Spleen (tissue), 11 donors: Measurements from ENCODE around the gene PGBD2. TPM values are rescaled to one million over a fixed set of nuclear protein-coding genes. Genes with fewer than 3 reads are reported as not detected.

Experiments used
- DNase-seq: peaks from one replicate; pipeline ENCODE4 v3.0.0-alpha.2; 2020
- H3K27ac ChIP-seq, 8 donors: fragments of 200-600 bp; sonication (generic) in 7 of 8; 1 replicate in 4 of 8; 2 replicates in 4 of 8; pipeline versions ENCODE4 v1.5.0 to v1.8.0; 2016 to 2021; ENCODE audit warnings: inconsistent platforms in 4 of 8, mild to moderate bottlenecking in 4 of 8, moderate library complexity in 1 of 8
- H3K27me3 ChIP-seq, 7 donors: fragments of 200-600 bp; sonication (generic) in 6 of 7; replicated peaks in 1 of 7; 1 replicate in 4 of 7; 2 replicates in 3 of 7; pipeline versions ENCODE4 v1.5.0 to v1.8.0; 2016 to 2021; ENCODE audit warnings: inconsistent platforms in 3 of 7, mild to moderate bottlenecking in 1 of 7
- H3K36me3 ChIP-seq, 6 donors: fragments of 200-600 bp; sonication (generic) in 5 of 6; 1 replicate in 4 of 6; 2 replicates in 2 of 6; pipeline versions ENCODE4 v1.5.0 to v1.8.0; 2016 to 2021; ENCODE audit warnings: inconsistent platforms in 2 of 6
- H3K4me1 ChIP-seq, 6 donors: fragments of 200-600 bp; sonication (generic) in 5 of 6; 1 replicate in 3 of 6; 2 replicates in 3 of 6; pipeline versions ENCODE4 v1.5.0 to v1.8.0; 2016 to 2021; ENCODE audit warnings: inconsistent platforms in 3 of 6
- H3K4me3 ChIP-seq, 8 donors: fragments of 200-600 bp; sonication (generic) in 7 of 8; 1 replicate in 4 of 8; 2 replicates in 4 of 8; pipeline versions ENCODE4 v1.5.0 to v1.8.0; 2016 to 2021; ENCODE audit warnings: inconsistent platforms in 4 of 8, mild to moderate bottlenecking in 4 of 8, moderate library complexity in 2 of 8
- H3K9me3 ChIP-seq, 8 donors: fragments of 200-600 bp; sonication (generic) in 7 of 8; 1 replicate in 4 of 8; 2 replicates in 4 of 8; pipeline versions ENCODE4 v1.5.0 to v1.8.0; 2016 to 2021; ENCODE audit warnings: inconsistent platforms in 4 of 8
- POLR2A ChIP-seq, 3 donors: fragments of 450-650 bp; IDR thresholded peaks; one replicate each; pipeline ENCODE4 v1.5.1; 2017; ENCODE audit warnings: antibody characterized with exemption in 3 of 3, mild to moderate bottlenecking in 1 of 3
- POLR2AphosphoS5 ChIP-seq, 3 donors: sonication (generic); formaldehyde crosslinking; IDR thresholded peaks; one replicate each; pipeline ENCODE4 v1.5.1; 2017; ENCODE audit warnings: antibody characterized with exemption in 3 of 3
- WGBS, 5 donors: extraction: QIAGEN DNeasy Blood & Tissue Kit in 3 of 5; methylation state at CpG; one replicate each; pipeline versions ENCODE4 v1.1.5 to v1.1.7; 2013 to 2018; 5-methylcytosine and 5-hydroxymethylcytosine counted together
- intact Hi-C: fragments of 100-400 bp; cut with DNase I; formaldehyde crosslinking; loops from one replicate; pipeline ENCODE4 v1.15.0; 2023; ENCODE audit warnings: low total_unique reads
- polyA plus RNA-seq, 3 donors: library from polyadenylated mRNA; stranded (reverse); fragments of 200-250 nt; gene quantifications; one replicate each; pipeline ENCODE4 v1.2.1, GENCODE V29; 2013
- total RNA-seq, 7 donors: library from RNA; depleted of rRNA in 3 of 7; stranded (reverse); fragments of >200 nt in 3 of 7; fragmentation: NEBNext Ultra II Directional in 4 of 7; extraction: Animal tissue kit (Norgen Biotek cat#: 25700) in 4 of 7; gene quantifications; one replicate each; pipeline versions ENCODE4 v1.1.0 to v1.2.1, GENCODE V29; 2016 to 2021
- TF ChIP-seq, protein P1 (sequence below), 11 experiments: fragments of 200-600 bp in 7 of 11; fragments of 450-650 bp in 4 of 11; sonication (generic) in 4 of 11; IDR thresholded peaks in 8 of 11; conservative IDR thresholded peaks in 3 of 11; 1 replicate in 7 of 11; 2 replicates in 4 of 11; pipeline versions ENCODE4 v1.4.0 to v1.8.0; 2016 to 2021; ENCODE audit warnings: antibody characterized with exemption in 11 of 11, inconsistent platforms in 4 of 11, mild to moderate bottlenecking in 1 of 11
- donor health status: healthy with polysubstance abuse.
- donor health status: DM: no; HTN: no; CAD: no; lungs with moderate emphysema.
- donor health status: DM: no; HTN: no; CAD: no.
- donor health status: Bipolar disorder and iron deficiency.
- donor health status: healthy.
- donor health status: DM: no; HTN: no; CAD: no.
- donor health status: DM: yes; HTN: yes; CAD: no.

Gene PGBD2
- total and polyA plus RNA-seq, 10 donors: 7.2 to 23.1 (median 11.9) TPM

DNA sequence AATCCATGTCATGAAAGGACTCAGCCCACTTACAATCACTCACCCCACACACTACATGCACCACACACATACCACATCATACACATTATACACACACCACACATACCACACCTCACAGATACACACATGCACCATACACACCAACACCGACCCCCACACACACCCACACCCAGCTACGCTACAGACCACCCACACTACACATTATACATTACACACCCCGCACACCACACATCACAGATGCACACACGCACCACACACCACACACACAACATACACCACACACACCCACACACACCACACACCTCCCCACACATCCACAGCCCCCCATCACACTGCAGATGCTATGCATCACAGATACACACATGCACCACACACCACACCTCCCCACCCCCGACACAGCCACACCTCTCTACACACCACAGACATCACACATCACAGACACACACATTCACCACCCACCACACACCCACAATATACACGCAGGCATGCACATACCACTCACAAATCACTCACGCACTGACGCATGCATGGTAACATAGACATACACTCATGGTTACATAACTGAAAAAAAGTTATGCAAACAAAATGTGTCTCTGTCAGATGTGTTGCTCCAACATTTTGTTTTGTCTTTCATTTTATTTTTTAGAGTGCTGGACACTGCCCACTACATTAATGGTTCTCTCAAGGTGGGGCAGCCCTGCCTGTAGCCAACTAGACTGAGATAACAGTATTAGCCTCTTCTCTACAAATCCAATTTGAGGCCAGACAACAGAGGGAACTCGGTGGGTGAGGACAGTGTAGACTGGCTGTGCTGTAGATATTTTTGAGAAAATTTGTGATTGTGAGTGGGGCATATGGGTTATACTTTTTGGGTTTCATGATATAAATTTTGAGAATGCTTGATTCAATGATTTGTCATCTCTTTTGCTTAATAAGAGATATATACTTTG is 15.2 kb upstream of the PGBD2 start:
- no peaks in the 10 kb centered on the region for H3K27me3 ChIP-seq
- no peak for DNase-seq
- TF ChIP-seq POLR2AphosphoS5 (IDR thresholded peaks at IDR 0.05): no peak
- TF ChIP-seq, protein P1, sequence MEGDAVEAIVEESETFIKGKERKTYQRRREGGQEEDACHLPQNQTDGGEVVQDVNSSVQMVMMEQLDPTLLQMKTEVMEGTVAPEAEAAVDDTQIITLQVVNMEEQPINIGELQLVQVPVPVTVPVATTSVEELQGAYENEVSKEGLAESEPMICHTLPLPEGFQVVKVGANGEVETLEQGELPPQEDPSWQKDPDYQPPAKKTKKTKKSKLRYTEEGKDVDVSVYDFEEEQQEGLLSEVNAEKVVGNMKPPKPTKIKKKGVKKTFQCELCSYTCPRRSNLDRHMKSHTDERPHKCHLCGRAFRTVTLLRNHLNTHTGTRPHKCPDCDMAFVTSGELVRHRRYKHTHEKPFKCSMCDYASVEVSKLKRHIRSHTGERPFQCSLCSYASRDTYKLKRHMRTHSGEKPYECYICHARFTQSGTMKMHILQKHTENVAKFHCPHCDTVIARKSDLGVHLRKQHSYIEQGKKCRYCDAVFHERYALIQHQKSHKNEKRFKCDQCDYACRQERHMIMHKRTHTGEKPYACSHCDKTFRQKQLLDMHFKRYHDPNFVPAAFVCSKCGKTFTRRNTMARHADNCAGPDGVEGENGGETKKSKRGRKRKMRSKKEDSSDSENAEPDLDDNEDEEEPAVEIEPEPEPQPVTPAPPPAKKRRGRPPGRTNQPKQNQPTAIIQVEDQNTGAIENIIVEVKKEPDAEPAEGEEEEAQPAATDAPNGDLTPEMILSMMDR (IDR thresholded peaks at IDR 0.05 in 8 of 11, conservative IDR thresholded peaks at IDR 0.05 in 3 of 11): no peak
- TF ChIP-seq POLR2A (IDR thresholded peaks at IDR 0.05): no peak
- no peak overlapping the region for H3K4me3 ChIP-seq
- H3K36me3 ChIP-seq: no peaks in the 10 kb centered on the region
- intact Hi-C loops: no loop called here
- H3K9me3 ChIP-seq: no peaks in the 10 kb centered on the region
- H3K27ac ChIP-seq: no peak overlapping the region
- H3K4me1 ChIP-seq: peaks cover 0 to 13% (median 5%) of the 10 kb centered on the region in 6 donors
- 87 to 93% (median 89%) methylated on average over 9 of the region's 9 CpGs for WGBS, 5 donors

DNA sequence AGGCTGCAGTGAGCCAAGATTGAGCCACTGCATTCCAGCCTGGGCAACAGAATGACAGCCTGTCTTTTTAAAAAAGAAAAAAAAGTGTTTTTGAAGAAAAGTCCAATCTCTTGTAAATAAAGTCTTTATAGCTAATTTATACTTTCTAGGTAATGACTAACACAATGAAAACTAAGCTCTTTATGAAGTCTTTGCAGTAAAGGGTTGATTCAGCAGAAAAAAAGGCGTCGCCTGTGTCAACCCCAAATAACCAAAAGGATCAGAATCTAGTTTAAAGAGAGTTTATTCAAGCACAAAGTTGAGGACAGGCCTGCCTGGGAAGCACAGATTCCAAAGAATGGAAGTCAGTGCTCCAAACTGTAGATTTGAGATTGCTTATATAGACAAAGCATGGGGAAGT is 14.3 kb upstream of the PGBD2 start:
- Histone ChIP-seq H3K27me3 (peaks cover 0 to 8% (median 0%) of the 10 kb centered on the region in 7 donors), H3K4me1 (peaks cover 0 to 4% (median under 1%) of the 10 kb centered on the region in 6 donors), H3K4me3 (no peak overlapping the region), H3K9me3 (no peaks in the 10 kb centered on the region), H3K36me3 (no peaks in the 10 kb centered on the region), H3K27ac (no peak overlapping the region)
- TF ChIP-seq POLR2AphosphoS5 (IDR thresholded peaks at IDR 0.05) (no peak), POLR2A (IDR thresholded peaks at IDR 0.05) (no peak)
- TF ChIP-seq, protein P1 (IDR thresholded peaks at IDR 0.05 in 8 of 11, conservative IDR thresholded peaks at IDR 0.05 in 3 of 11): no peak
- intact Hi-C loops: no loop called here
- WGBS, 5 donors: 86 to 96% (median 91%) methylated on average over 2 of the region's 2 CpGs
- DNase-seq: no peak

DNA sequence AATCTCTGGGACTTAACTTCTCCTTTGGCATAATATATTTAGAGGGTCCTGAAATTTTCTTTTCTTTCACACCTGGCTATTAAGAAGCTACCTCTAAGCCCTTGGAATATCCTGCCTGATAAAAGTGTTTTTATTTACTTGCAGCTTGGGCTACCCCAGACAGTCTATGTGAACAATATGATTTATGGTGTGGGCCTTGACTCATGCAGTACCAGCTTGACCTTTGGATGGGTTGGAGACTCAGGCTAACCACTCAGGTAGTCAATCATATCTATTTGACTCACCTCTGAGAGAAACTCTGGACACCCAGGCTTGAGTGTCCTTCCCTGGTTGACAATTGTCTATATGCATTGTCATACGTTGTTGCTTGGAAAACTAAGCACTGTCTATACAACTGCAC is 13.4 kb upstream of the PGBD2 start:
- WGBS, 5 donors: 72 to 91% (median 81%) methylated on average over 1 of the region's 1 CpG
- no peaks in the 10 kb centered on the region for H3K36me3 ChIP-seq
- TF ChIP-seq, protein P1 (IDR thresholded peaks at IDR 0.05 in 8 of 11, conservative IDR thresholded peaks at IDR 0.05 in 3 of 11): no peak
- TF ChIP-seq POLR2AphosphoS5 (IDR thresholded peaks at IDR 0.05): no peak
- no peak for TF ChIP-seq POLR2A (IDR thresholded peaks at IDR 0.05)
- no peaks in the 10 kb centered on the region for H3K9me3 ChIP-seq
- no peak overlapping the region for H3K4me3 ChIP-seq
- no peaks in the 10 kb centered on the region for H3K4me1 ChIP-seq
- DNase-seq: no peak
- intact Hi-C loops: no loop called here
- H3K27me3 ChIP-seq: peaks cover 0 to 16% (median 0%) of the 10 kb centered on the region in 7 donors
- H3K27ac ChIP-seq: no peak overlapping the region

DNA sequence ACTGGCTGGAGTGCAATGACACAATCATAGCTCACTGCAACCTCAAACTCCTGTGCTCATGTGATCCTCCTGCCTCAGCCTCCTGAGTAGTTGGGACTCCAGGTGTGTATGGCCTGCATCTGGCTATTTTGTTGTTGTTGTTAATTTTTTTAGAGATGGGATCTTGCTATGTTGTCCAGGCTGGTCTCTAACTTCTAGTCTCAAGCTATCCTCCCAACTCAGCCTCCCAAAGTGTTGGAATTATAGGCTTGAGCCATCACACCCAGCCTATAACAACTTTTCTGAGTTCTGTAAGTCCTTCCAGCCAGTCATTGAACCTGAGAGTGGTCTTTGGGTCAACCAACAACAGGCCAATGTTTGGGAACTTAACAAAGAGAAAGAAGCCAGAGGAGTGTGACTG is 11.2 kb upstream of the PGBD2 start:
- Histone ChIP-seq H3K27ac (no peak overlapping the region), H3K36me3 (no peaks in the 10 kb centered on the region), H3K4me3 (no peak overlapping the region), H3K27me3 (peaks cover 0 to 25% (median 0%) of the 10 kb centered on the region in 7 donors), H3K4me1 (no peaks in the 10 kb centered on the region), H3K9me3 (no peaks in the 10 kb centered on the region)
- DNase-seq: no peak
- intact Hi-C loops: no loop called here
- TF ChIP-seq POLR2A (IDR thresholded peaks at IDR 0.05) (no peak), POLR2AphosphoS5 (IDR thresholded peaks at IDR 0.05) (no peak)
- TF ChIP-seq, protein P1 (IDR thresholded peaks at IDR 0.05 in 8 of 11, conservative IDR thresholded peaks at IDR 0.05 in 3 of 11): no peak
